Mesodermal cell (in vitro differentiated cells): Measurements from ENCODE around the gene FN3KRP.
"Not testable (repeated sequence)": the region's sequence is repeated elsewhere in the genome, so short reads cannot be mapped to it uniquely, and the experiment has no call there.

ENCODE experiments used
- H3K27ac ChIP-seq: 2 replicates; pipeline ENCODE4 v1.7.0; 2013; ENCODE audit warnings: mild to moderate bottlenecking, low read depth, low read length, moderate library complexity; ENCODE audit not compliant: severe bottlenecking
- H3K36me3 ChIP-seq: 2 replicates; pipeline ENCODE4 v1.7.1; 2013; ENCODE audit warnings: mild to moderate bottlenecking, low read length, moderate library complexity; ENCODE audit not compliant: control insufficient read depth, insufficient read depth
- H3K4me1 ChIP-seq: one replicate; pipeline ENCODE4 v1.7.1; 2013; ENCODE audit warnings: mild to moderate bottlenecking, low read length; ENCODE audit not compliant: insufficient read depth, control insufficient read depth, poor library complexity, severe bottlenecking
- H3K4me3 ChIP-seq: 2 replicates; pipeline ENCODE4 v1.7.0; 2013; ENCODE audit warnings: low read length, control low read depth, mild to moderate bottlenecking; ENCODE audit not compliant: insufficient read depth, poor library complexity, severe bottlenecking; ENCODE audit errors: extremely low read depth
- H3K9me3 ChIP-seq: 2 replicates; pipeline ENCODE4 v1.7.1; 2013; ENCODE audit warnings: mild to moderate bottlenecking, low read length, moderate library complexity; ENCODE audit not compliant: control insufficient read depth
- WGBS, 2 experiments: methylation state at CpG; one replicate each; pipeline ENCODE4 v1.1.5; 2013; ENCODE audit warnings: missing lambda C conversion rate in 2 of 2; ENCODE audit not compliant: insufficient coverage in 2 of 2; 5-methylcytosine and 5-hydroxymethylcytosine counted together

FN3KRP gene

GRCh38 chr17:82751571-82752370, 35.3 kb downstream of the FN3KRP start, which contains the start of gene TBCD:
Gene TBCD (plus strand): TSS chr17:82752065. CDS start chr17:82752194, 129 bp downstream.
- H3K4me1 ChIP-seq, result no peaks in the 10 kb centered on the region
- WGBS, 2 experiments, result 0% methylated on average over 51 to 68 of the region's 114 CpGs
- peak within 1 kb of the TSS; percentile 67 for H3K27ac ChIP-seq
- H3K9me3 ChIP-seq, result peaks cover 14% of the 10 kb centered on the region
- peak within 1 kb of the TSS; percentile 76 for H3K4me3 ChIP-seq
- H3K36me3 ChIP-seq, result peaks cover 8% of the 10 kb centered on the region

GRCh38 chr17:82752371-82753200, 36.1 kb downstream of the FN3KRP start:
- no peaks in the 10 kb centered on the region for H3K4me1 ChIP-seq
- peak overlapping the region; percentile 67 for H3K27ac ChIP-seq
- H3K36me3 ChIP-seq, result peaks cover 14% of the 10 kb centered on the region
- peaks cover 14% of the 10 kb centered on the region for H3K9me3 ChIP-seq
- peak overlapping the region; percentile 76 for H3K4me3 ChIP-seq
- WGBS, 2 experiments, result 0 to 1% methylated on average over 51 to 62 of the region's 72 CpGs

- H3K36me3 ChIP-seq, result peaks cover 17% of the 10 kb centered on the region
- peak overlapping the region; percentile 76 for H3K4me3 ChIP-seq
- no peak overlapping the region for H3K27ac ChIP-seq
- H3K9me3 ChIP-seq, result peaks cover 14% of the 10 kb centered on the region
- no peaks in the 10 kb centered on the region for H3K4me1 ChIP-seq
- WGBS, 2 experiments, result 45 to 55% methylated on average over 8 of the region's 8 CpGs
Measured at GRCh38 chr17:82753201-82753464, 36.6 kb downstream of the FN3KRP start.

GRCh38 chr17:82754297-82755208, 38.0 kb downstream of the FN3KRP start:
- no peak overlapping the region for H3K4me3 ChIP-seq
- H3K27ac ChIP-seq, result no peak overlapping the region
- 65 to 69% methylated on average over 17 of the region's 19 CpGs for WGBS, 2 experiments
- peaks cover 17% of the 10 kb centered on the region for H3K36me3 ChIP-seq
- no peaks in the 10 kb centered on the region for H3K4me1 ChIP-seq
- H3K9me3 ChIP-seq, result peaks cover 9% of the 10 kb centered on the region

GRCh38 chr17:82756166-82756565, 39.7 kb downstream of the FN3KRP start:
- Histone ChIP-seq H3K9me3 (no peaks in the 10 kb centered on the region), H3K27ac (no peak overlapping the region), H3K4me3 (no peak overlapping the region), H3K4me1 (no peaks in the 10 kb centered on the region), H3K36me3 (peaks cover 24% of the 10 kb centered on the region)
- WGBS, 2 experiments, result 97 to 100% methylated on average over 5 to 6 of the region's 7 CpGs

- peak overlapping the region; percentile 16 for H3K27ac ChIP-seq
Measured at GRCh38 chr17:82765371-82765770, 48.9 kb downstream of the FN3KRP start.

GRCh38 chr17:82767041-82767754, 50.7 kb downstream of the FN3KRP start:
- Histone ChIP-seq H3K4me1 (no peaks in the 10 kb centered on the region), H3K9me3 (no peaks in the 10 kb centered on the region), H3K4me3 (no peak overlapping the region), H3K27ac (no peak overlapping the region), H3K36me3 (peaks cover 77% of the 10 kb centered on the region)
- 83 to 93% methylated on average over 21 of the region's 24 CpGs for WGBS, 2 experiments

More at GRCh38 chr17:82765371-82765770, 48.9 kb downstream of the FN3KRP start:
- Histone ChIP-seq H3K9me3 (no peaks in the 10 kb centered on the region), H3K4me1 (no peaks in the 10 kb centered on the region), H3K36me3 (peaks cover 77% of the 10 kb centered on the region), H3K4me3 (no peak overlapping the region)
- 99% methylated on average over 9 to 10 of the region's 13 CpGs for WGBS, 2 experiments

- no peaks in the 10 kb centered on the region for H3K9me3 ChIP-seq
- H3K4me1 ChIP-seq, result no peaks in the 10 kb centered on the region
- WGBS, 2 experiments, result 95 to 96% methylated on average over 6 to 7 of the region's 7 CpGs
- H3K36me3 ChIP-seq, result peaks cover 75% of the 10 kb centered on the region
- H3K4me3 ChIP-seq, result no peak overlapping the region
- no peak overlapping the region for H3K27ac ChIP-seq
Measured at GRCh38 chr17:82769041-82769440, 52.5 kb downstream of the FN3KRP start.

GRCh38 chr17:82772026-82772425, 55.5 kb downstream of the FN3KRP start:
- H3K27ac ChIP-seq, result no peak overlapping the region
- no peaks in the 10 kb centered on the region for H3K9me3 ChIP-seq
- no peaks in the 10 kb centered on the region for H3K4me1 ChIP-seq
- H3K36me3 ChIP-seq, result peaks cover 69% of the 10 kb centered on the region
- H3K4me3 ChIP-seq, result no peak overlapping the region
- 83 to 100% methylated on average over 1 to 2 of the region's 3 CpGs for WGBS, 2 experiments

GRCh38 chr17:82774456-82774855, 58.0 kb downstream of the FN3KRP start:
- H3K4me3 ChIP-seq, H3K27ac ChIP-seq, H3K9me3 ChIP-seq, H3K4me1 ChIP-seq: not testable (repeated sequence)
- peaks cover 46% of the 10 kb centered on the region for H3K36me3 ChIP-seq
- 89 to 93% methylated on average over 14 of the region's 19 CpGs for WGBS, 2 experiments
